Skeletal muscle satellite cell (primary cell): ENCODE results near the gene TRIM32. TPM values are rescaled to one million over a fixed set of nuclear protein-coding genes. Genes with fewer than 3 reads are reported as not detected.
A peak's percentile ranks its signal among the peaks of the same experiment; 100 is the strongest.

ENCODE experiments used
- H3K27me3 ChIP-seq: 2 replicates; pipeline ENCODE4 v1.7.0; 2013; ENCODE audit warnings: low read length; ENCODE audit not compliant: control insufficient read depth, insufficient read depth
- H3K36me3 ChIP-seq: 2 replicates; pipeline ENCODE4 v1.7.0; 2013; ENCODE audit warnings: mild to moderate bottlenecking, control low read depth, low read length; ENCODE audit not compliant: insufficient read depth
- H3K4me1 ChIP-seq: 2 replicates; pipeline ENCODE4 v1.7.0; 2013; ENCODE audit warnings: low read length; ENCODE audit not compliant: control insufficient read depth, insufficient read depth
- H3K4me2 ChIP-seq: 2 replicates; pipeline ENCODE4 v1.7.0; 2013; ENCODE audit warnings: mild to moderate bottlenecking, low read length
- H3K4me3 ChIP-seq: 2 replicates; pipeline ENCODE4 v1.7.0; 2013; ENCODE audit warnings: low read length
- H3K9ac ChIP-seq: 2 replicates; pipeline ENCODE4 v1.7.0; 2013; ENCODE audit warnings: mild to moderate bottlenecking, low read depth, low read length, moderate library complexity
- H3K9me3 ChIP-seq: replicated peaks from 2 replicates; pipeline ENCODE4 v1.7.0; 2013; ENCODE audit warnings: mild to moderate bottlenecking, control low read depth, low read length
- total RNA-seq: library from RNA; depleted of rRNA; stranded (reverse); fragments of >200 nt; gene quantifications from 2 replicates; pipeline ENCODE4 v1.2.3, GENCODE V29; 2012; rRNA removed

Gene TRIM32, protein sequence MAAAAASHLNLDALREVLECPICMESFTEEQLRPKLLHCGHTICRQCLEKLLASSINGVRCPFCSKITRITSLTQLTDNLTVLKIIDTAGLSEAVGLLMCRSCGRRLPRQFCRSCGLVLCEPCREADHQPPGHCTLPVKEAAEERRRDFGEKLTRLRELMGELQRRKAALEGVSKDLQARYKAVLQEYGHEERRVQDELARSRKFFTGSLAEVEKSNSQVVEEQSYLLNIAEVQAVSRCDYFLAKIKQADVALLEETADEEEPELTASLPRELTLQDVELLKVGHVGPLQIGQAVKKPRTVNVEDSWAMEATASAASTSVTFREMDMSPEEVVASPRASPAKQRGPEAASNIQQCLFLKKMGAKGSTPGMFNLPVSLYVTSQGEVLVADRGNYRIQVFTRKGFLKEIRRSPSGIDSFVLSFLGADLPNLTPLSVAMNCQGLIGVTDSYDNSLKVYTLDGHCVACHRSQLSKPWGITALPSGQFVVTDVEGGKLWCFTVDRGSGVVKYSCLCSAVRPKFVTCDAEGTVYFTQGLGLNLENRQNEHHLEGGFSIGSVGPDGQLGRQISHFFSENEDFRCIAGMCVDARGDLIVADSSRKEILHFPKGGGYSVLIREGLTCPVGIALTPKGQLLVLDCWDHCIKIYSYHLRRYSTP
- total RNA-seq: 20.3 and 20.8 TPM in 2 replicates

DNA sequence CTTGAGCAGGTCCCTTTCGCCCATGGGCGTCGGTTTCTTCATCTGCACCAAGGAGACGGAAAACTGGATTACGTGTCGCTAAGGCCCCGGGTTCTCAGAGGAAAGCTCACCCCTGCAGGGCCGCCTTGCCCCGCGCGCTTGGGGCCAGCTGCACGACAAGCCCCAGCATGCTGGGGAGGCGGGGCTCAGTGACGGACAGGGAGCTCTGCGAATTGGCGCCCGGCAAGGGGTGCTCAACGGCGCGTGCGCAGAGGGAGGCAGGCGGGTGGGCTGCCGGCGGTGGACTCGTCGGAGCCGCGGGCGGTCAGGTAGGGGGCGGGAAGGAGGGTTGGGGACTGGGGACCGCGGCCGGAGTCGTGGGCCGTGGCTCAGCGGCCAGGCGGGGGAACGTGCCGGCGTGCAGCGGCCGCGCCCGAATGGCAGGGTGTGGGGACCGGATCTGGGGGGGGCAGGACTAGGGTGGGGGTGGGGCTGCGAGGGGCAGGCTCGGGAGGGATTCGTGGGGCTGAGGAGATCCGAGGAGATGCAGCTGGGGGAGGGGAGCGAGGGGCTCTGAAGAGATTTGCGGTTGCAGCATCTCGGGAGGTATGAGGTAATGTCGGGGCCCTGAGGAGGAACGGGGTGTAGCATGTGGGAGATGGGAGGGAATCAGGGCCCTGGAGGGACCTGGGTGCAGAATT lies at the start of gene TRIM32:
TRIM32 (plus strand) TSS at position 232 of the 680 bp plus-strand sequence. CDS start 10,438 bp downstream, outside the sequence.
- H3K9ac ChIP-seq: peak within 1 kb of the TSS; percentile 85
- H3K4me2 ChIP-seq: peak within 1 kb of the TSS; percentile 82
- peaks cover 27% of the 10 kb centered on the region for H3K4me1 ChIP-seq
- peak within 1 kb of the TSS; percentile 76 for H3K4me3 ChIP-seq
- H3K27me3 ChIP-seq: no peaks in the 10 kb centered on the region
- peaks cover 5% of the 10 kb centered on the region for H3K36me3 ChIP-seq
- no peaks in the 10 kb centered on the region for H3K9me3 ChIP-seq

DNA sequence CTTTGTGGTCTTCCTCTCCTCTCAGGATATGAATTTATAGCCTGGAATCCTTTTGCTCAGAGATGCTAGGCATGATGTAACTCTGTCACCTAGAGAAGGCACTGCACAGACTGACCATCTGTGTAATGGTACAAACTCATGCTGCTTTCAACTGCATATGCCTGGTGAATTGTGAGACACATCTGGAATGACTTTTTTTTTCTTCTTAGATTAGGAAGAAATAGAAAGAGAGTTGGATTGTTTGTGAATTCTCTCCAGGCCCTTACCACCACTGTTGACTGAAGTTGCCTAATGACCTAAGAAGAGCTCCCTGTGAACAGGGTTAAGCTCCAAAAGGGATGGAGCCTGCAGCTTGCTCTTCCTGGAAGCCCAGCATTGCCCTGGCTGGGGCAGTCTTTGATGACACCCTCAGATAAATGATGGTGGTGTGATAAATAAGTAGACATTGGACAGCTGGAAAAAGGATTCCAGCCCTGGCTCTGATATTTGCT lies 47.8 kb upstream of the TRIM32 start:
- H3K9ac ChIP-seq: no peak overlapping the region
- H3K27me3 ChIP-seq: no peaks in the 10 kb centered on the region
- H3K36me3 ChIP-seq: no peaks in the 10 kb centered on the region
- no peaks in the 10 kb centered on the region for H3K9me3 ChIP-seq
- H3K4me2 ChIP-seq: no peak overlapping the region
- H3K4me1 ChIP-seq: no peaks in the 10 kb centered on the region
- H3K4me3 ChIP-seq: no peak overlapping the region

DNA sequence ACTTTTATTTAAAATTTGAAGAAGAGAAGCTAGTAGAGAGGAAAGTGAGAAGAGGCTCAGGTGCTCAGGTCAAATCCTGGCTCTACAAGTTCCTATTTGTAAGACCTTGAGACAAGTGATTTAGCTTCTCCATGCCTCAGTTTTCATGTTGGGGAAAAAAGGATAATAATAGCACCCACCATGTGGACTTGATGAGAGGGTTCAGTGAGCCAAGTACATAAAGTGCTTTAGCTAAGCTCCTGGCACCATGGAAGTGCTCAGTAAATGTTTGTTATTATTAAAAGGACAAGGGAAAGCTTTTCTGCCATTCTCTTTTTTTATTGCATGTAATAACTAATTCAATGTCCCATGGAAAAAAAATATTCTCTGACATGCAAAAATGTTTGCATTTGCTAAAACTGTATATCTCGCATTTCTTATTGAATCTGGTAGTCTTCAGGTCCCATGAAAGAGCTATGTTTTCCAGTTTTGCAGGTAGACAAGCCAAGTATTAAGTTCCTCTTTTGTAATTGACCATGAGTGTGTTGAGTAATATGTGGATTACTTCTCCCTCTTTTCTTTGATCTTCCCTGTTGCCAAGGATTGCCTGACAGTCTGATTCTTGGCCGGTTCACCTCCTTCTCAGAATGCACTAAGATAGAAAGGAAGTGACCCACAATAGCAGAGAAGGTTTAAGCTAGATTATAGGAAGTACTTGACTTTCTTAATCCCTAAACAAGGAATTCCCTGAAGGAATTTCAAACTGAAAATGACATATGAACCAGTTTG lies 45.6 kb upstream of the TRIM32 start:
- H3K9me3 ChIP-seq: no peaks in the 10 kb centered on the region
- H3K27me3 ChIP-seq: no peaks in the 10 kb centered on the region
- H3K9ac ChIP-seq: no peak overlapping the region
- H3K4me1 ChIP-seq: no peaks in the 10 kb centered on the region
- H3K4me2 ChIP-seq: no peak overlapping the region
- H3K4me3 ChIP-seq: no peak overlapping the region
- no peaks in the 10 kb centered on the region for H3K36me3 ChIP-seq

DNA sequence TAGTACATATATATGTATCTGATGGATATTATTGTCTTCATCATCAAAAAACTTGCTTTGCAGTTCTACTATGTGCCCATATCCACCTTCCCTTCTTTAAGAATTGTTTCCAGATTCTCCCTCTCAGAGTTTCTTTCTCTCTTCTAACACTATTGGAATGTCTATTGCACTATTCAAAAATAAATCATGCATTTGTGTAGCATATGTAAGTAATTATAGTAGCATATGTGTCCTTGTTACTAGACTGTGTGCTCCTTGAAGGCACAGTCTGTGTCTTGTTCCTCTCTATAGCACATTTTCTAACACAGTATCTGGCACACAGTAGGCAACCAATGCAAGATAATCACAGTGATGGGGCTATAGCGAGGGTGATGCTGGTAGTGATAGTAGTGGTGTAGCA lies 43.4 kb upstream of the TRIM32 start:
- no peaks in the 10 kb centered on the region for H3K4me1 ChIP-seq
- H3K36me3 ChIP-seq: no peaks in the 10 kb centered on the region
- H3K27me3 ChIP-seq: no peaks in the 10 kb centered on the region
- H3K9ac ChIP-seq: no peak overlapping the region
- H3K4me3 ChIP-seq: no peak overlapping the region
- H3K9me3 ChIP-seq: no peaks in the 10 kb centered on the region
- H3K4me2 ChIP-seq: no peak overlapping the region

DNA sequence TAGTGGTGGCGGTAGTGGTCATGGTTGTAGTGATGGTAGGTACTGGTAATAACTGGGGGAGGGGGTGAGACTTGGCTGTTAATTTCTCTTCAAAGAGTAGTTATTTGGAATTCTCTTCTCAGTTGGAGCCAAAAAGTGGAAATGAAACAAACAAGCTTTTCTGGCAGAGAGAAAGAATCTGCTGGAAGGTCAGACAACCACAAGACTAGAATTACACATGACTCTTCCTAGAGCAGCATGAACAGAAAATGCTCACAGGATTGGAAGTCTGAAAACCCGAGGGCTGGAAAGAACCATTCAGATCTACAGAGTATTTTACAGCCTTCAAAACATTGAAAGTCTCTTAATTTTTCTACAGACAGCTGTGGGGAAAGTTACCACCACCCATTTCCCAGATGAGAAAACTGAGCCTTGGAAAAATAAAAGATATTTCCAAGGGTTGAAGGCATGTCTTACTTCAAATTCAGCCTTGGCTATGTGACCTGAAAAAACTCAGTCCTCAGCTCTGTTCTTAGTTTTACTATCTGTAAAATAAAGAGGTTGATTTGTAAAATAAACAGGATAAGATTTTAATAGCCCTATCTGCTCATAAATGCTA lies 42.9 kb upstream of the TRIM32 start:
- Histone ChIP-seq H3K9me3 (no peaks in the 10 kb centered on the region), H3K4me3 (no peak overlapping the region), H3K27me3 (no peaks in the 10 kb centered on the region), H3K4me2 (no peak overlapping the region), H3K9ac (no peak overlapping the region), H3K4me1 (no peaks in the 10 kb centered on the region), H3K36me3 (no peaks in the 10 kb centered on the region)

DNA sequence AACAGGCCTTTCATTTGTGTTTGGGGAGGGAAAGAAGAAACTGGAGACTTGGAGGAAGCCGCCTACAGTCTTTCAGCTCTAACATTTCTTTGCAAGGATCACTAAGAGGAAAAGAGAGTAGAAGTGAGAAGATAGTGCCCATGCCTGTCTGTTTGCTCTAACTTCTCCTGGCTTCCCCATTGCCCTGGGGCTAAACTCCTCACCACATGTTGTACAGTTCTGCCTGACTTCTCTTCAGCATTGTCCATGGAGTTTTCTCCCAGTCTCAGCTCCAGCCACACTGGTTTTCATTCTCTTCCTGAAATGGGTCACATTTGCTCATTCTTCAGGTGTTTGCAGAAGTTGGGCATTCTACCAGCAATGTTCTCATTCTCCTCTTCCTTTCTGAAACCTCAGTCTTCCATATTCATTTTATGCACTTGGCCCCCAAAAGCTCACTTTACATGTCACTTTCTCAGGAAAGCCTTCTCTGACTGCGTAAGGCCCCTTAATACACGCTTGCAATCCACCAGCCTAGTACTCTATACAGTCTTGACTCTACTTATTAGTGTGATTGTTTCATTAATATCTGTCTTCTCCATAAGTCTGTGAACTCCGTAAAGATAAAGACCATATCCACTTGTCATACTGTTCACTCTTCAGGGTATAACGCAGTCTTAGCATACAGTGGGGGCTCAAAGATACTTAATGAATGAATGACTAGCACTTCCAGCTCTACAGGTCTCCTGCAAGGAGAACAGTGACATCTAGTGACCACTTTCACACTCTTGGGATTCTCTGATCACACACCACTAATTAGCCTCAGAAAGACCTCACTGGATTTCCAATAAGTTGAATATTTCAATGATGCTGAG lies 40.2 kb upstream of the TRIM32 start:
- Histone ChIP-seq H3K9ac (no peak overlapping the region), H3K27me3 (no peaks in the 10 kb centered on the region), H3K4me3 (no peak overlapping the region), H3K4me2 (no peak overlapping the region), H3K4me1 (no peaks in the 10 kb centered on the region), H3K36me3 (no peaks in the 10 kb centered on the region), H3K9me3 (no peaks in the 10 kb centered on the region)

DNA sequence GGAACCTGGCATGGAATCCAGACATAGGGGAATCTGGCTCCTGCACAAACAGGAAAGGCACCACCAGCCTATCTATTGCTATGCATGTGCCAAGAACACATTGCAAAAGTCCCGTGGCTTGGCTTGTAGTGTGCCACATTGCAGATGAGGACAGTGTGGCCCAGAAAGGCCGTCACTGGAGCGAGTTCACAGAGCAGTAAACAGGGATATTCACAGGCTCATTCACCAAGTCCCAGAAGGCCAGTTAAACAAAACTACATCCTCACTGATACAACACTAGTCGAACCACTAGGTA lies 39.6 kb upstream of the TRIM32 start:
- Histone ChIP-seq H3K9ac (no peak overlapping the region), H3K4me3 (no peak overlapping the region), H3K4me1 (no peaks in the 10 kb centered on the region), H3K9me3 (no peaks in the 10 kb centered on the region), H3K36me3 (no peaks in the 10 kb centered on the region), H3K4me2 (no peak overlapping the region), H3K27me3 (no peaks in the 10 kb centered on the region)

DNA sequence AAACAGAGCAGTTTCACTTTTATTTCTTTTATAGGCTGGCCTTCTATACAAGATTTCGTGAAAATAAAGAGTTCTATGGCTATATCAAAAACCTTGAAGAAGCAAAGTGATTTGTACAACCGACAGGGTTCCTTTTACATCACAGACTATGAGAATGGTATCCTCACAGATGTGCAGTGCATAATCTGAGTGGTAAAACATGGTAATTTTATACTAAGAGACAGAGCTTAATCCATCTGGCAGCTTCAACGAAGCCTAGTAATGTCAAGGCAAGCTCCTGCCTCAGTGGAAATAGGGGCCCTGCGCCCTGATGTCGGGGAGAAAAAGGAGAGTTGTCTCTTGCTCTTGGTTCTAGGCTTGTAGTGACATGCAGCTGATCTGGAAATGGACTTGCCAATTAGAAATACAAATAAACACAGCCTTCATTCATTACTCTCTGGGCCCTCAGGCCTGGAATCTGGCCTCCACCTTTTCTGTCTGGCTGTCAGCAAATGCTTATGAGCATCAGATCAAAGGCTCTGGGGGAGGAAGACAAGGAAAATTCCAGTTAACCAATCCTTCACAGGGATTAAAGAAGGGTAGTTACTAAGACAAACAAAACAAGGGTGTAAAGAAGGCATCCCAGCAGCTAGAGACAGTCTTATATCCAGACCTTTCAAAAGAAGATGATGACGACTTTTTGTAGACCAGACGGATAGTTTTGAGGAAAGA lies 33.6 kb upstream of the TRIM32 start:
- no peaks in the 10 kb centered on the region for H3K36me3 ChIP-seq
- H3K9me3 ChIP-seq: no peaks in the 10 kb centered on the region
- H3K27me3 ChIP-seq: no peaks in the 10 kb centered on the region
- no peak overlapping the region for H3K4me2 ChIP-seq
- no peak overlapping the region for H3K4me3 ChIP-seq
- peaks cover 7% of the 10 kb centered on the region for H3K4me1 ChIP-seq
- no peak overlapping the region for H3K9ac ChIP-seq

DNA sequence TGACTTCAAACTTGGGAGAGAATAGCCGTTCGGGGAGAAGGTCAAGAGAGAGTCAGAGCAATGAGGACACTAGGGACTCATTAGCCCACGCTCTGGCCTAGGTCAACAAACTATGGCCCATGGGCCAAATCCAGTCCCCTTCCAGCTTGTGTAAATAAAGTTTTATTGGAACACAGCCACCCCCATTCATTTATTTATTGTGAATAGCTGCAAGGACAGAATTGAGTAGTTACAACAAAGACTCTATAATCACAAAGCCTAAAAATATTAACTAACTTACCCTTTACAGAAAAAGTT lies 33.1 kb upstream of the TRIM32 start:
- Histone ChIP-seq H3K4me2 (no peak overlapping the region), H3K27me3 (no peaks in the 10 kb centered on the region), H3K36me3 (no peaks in the 10 kb centered on the region), H3K4me1 (peaks cover 7% of the 10 kb centered on the region), H3K9me3 (no peaks in the 10 kb centered on the region), H3K9ac (no peak overlapping the region), H3K4me3 (no peak overlapping the region)

DNA sequence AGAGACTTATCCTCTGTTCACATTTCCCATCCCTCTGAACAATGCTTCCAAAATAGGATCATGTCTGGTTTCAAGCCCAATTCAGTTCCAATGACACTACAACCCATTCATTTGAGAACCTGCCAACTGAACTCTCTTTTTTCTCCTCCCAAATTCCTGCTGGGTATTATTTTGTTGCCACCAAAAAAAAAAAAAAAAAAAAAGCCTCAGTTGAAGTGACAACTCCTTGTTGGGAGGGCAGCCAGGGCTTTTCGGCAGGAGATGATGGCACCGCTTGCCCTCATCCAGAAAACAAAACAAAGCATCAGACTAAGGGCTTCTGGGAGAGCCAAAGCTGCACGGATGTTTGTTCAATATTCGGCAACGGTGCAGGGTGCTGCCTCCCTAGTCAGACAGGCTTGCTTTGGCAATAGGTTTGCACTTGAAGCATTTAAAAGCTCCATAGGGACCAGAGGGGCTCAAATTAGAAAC lies 30.6 kb upstream of the TRIM32 start:
- no peak overlapping the region for H3K9ac ChIP-seq
- no peak overlapping the region for H3K4me3 ChIP-seq
- no peak overlapping the region for H3K4me2 ChIP-seq
- no peaks in the 10 kb centered on the region for H3K9me3 ChIP-seq
- H3K27me3 ChIP-seq: no peaks in the 10 kb centered on the region
- H3K4me1 ChIP-seq: peaks cover 7% of the 10 kb centered on the region
- no peaks in the 10 kb centered on the region for H3K36me3 ChIP-seq
